Measurements from ENCODE around the gene MAN1A1. TPM values are rescaled to one million over a fixed set of nuclear protein-coding genes. Genes with fewer than 3 reads are reported as not detected.

MAN1A1 gene
- total RNA-seq, 4 donors from 2014 or later, result 30.0 to 99.0 (median 69.8) TPM

DNA sequence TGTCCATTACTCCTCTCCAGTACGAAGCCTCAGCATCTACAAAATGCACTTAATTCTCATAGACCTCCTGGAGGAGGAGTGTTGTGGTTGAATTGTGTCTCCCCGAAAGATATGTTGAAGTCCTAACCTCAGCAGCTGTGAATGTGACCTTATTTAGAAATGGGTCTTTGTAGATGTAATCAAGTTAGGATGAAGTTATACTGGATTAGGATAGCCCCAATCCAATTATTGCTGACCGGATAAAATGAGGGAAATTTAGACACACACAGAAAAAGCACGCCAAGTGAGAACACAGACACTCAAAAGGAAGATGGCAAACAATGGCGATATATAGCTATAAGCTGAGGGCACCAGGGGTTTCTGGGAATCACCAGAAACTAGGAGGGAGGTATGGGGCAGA lies 206.9 kb downstream of the MAN1A1 start:
- no peak overlapping the region for H3K4me3 ChIP-seq
- no peaks in the 10 kb centered on the region for H3K27me3 ChIP-seq
- intact Hi-C loops (cut with DNase I; ENCODE audit: low total_unique reads), result no loop called here
- TF ChIP-seq, protein P1, sequence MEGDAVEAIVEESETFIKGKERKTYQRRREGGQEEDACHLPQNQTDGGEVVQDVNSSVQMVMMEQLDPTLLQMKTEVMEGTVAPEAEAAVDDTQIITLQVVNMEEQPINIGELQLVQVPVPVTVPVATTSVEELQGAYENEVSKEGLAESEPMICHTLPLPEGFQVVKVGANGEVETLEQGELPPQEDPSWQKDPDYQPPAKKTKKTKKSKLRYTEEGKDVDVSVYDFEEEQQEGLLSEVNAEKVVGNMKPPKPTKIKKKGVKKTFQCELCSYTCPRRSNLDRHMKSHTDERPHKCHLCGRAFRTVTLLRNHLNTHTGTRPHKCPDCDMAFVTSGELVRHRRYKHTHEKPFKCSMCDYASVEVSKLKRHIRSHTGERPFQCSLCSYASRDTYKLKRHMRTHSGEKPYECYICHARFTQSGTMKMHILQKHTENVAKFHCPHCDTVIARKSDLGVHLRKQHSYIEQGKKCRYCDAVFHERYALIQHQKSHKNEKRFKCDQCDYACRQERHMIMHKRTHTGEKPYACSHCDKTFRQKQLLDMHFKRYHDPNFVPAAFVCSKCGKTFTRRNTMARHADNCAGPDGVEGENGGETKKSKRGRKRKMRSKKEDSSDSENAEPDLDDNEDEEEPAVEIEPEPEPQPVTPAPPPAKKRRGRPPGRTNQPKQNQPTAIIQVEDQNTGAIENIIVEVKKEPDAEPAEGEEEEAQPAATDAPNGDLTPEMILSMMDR (IDR thresholded peaks at IDR 0.05), result no peak
- no peak for TF ChIP-seq POLR2A (IDR thresholded peaks at IDR 0.05)
- H3K9me3 ChIP-seq, result no peaks in the 10 kb centered on the region
- no peaks in the 10 kb centered on the region for H3K36me3 ChIP-seq
- H3K27ac ChIP-seq, result no peak overlapping the region
- H3K4me1 ChIP-seq, result peaks cover 0 to 4% of the 10 kb centered on the region in 2 donors
- DNase-seq, result no peak

DNA sequence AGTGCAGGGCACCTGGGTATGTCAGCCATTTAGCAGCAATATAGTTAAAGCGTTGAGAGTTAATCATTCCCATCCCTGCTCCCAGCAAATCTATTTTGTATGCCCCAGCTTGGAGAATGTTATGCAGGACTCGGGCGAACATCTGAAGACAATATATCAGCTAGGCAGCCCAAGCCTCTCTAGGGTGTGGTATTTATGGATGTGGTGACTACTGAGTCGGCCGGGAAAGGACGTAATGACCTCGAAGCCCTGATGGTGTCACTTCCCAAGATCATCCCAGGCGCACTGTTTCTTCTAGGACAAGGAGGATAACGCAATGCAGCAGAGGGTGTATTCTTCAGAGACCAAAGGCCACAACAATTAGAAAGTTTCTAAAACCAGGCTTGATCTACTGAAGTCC lies 207.5 kb downstream of the MAN1A1 start:
- Histone ChIP-seq H3K9me3 (no peaks in the 10 kb centered on the region), H3K36me3 (no peaks in the 10 kb centered on the region), H3K4me3 (no peak overlapping the region), H3K4me1 (no peaks in the 10 kb centered on the region), H3K27me3 (no peaks in the 10 kb centered on the region), H3K27ac (no peak overlapping the region)
- TF ChIP-seq POLR2A (IDR thresholded peaks at IDR 0.05), result no peak
- TF ChIP-seq, protein P1 (IDR thresholded peaks at IDR 0.05), result no peak
- intact Hi-C loops (cut with DNase I; ENCODE audit: low total_unique reads), result no loop called here
- DNase-seq, result no peak

DNA sequence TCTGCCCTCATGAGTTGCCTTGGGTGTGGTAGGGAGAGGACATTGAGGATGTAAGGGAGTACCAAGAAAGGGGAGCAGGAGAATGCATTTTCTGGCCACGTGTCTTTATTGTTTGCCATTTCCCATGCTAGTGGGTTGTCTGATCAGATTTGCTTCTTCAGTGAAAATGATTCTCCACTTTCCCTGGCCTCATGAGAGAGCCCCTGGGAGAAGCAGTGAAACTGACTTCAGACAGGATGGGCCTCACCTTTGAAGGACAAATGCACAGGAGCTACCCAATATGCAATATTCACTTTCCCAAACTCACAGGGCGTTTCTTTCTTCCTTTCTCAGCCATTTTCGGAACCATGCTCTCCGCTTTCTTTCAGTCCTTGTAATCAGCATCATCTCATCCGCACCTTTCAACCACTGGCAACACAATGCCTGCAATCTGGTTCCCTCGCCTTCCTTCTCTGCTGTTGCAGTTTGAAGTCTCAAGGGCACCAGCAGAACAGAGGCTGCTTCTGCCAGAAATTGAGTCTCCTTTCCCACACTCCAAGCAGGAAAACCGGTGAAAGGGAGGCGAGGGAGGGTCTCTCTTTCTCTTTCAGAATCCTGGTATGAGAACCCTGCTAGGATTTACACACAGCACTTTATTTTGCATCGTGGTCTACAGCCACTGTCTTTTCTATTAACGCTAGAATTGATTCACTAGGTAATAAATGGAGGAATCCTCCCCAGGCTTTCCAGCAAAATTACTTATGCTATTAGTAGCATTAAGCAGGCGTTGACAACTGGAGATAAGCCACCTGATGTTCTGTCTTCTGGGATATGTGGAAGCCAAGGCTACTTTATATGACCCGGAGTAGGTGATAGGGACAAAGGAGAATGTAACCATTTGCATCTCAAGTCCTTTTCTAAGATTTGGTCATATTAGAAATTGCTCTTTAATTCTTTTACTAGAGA lies 209.1 kb downstream of the MAN1A1 start:
- DNase-seq, result no peak
- intact Hi-C loops (cut with DNase I; ENCODE audit: low total_unique reads), result no loop called here
- Histone ChIP-seq H3K4me3 (no peak overlapping the region), H3K27me3 (no peaks in the 10 kb centered on the region), H3K4me1 (no peaks in the 10 kb centered on the region), H3K9me3 (no peaks in the 10 kb centered on the region), H3K36me3 (no peaks in the 10 kb centered on the region), H3K27ac (no peak overlapping the region)
- TF ChIP-seq POLR2A (IDR thresholded peaks at IDR 0.05), result no peak
- TF ChIP-seq, protein P1 (IDR thresholded peaks at IDR 0.05), result no peak

DNA sequence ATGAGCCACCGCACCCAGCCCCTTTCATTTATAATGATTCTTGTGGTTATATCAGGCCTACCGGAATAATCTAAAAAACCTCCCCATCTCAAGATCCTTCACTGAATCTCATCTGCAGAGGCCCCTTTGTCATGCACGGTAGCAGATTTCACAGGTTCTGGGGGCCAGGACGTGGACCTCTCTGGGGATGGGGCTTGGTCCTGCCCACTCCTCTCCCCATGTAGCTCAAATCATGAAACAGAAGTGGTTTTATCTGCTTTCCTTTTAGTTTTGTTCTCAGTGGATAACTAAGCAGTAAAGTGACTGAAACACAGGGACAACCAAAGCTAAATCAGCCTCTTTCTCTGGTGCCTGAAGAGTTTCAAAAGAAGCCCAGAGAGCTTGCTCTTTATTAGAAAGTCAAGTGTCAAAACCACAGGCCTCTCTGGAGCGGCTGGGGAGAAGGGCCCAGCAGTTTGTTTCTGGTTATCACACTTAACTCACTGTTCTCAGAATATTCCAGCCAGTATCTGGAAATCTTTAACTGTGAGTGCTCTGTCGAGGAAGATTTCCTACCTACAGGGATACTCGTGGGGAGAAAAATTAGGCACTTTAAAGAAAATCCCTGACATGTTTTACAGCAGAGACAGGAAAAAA lies 210.5 kb downstream of the MAN1A1 start:
- DNase-seq, result no peak
- TF ChIP-seq, protein P1 (IDR thresholded peaks at IDR 0.05), result no peak
- TF ChIP-seq POLR2A (IDR thresholded peaks at IDR 0.05), result no peak
- H3K27me3 ChIP-seq, result no peaks in the 10 kb centered on the region
- H3K4me1 ChIP-seq, result no peaks in the 10 kb centered on the region
- H3K27ac ChIP-seq, result no peak overlapping the region
- intact Hi-C loops (cut with DNase I; ENCODE audit: low total_unique reads), result no loop called here
- H3K4me3 ChIP-seq, result no peak overlapping the region
- H3K36me3 ChIP-seq, result no peaks in the 10 kb centered on the region
- no peaks in the 10 kb centered on the region for H3K9me3 ChIP-seq

All from uterus (tissue), 4 donors.